AG09319 (cell line): ENCODE data around the gene COL6A2.

Experiments used
- DNase-seq: peaks from one replicate; pipeline ENCODE4 v3.0.0-alpha.2; 2010; ENCODE audit warnings: low read depth; ENCODE audit errors: extremely low read depth
- TF ChIP-seq, protein P1 (sequence below): IDR thresholded peaks from 2 replicates; pipeline ENCODE4 v1.5.1; 2011; ENCODE audit warnings: low read depth, mild to moderate bottlenecking, inconsistent platforms, low read length, moderate library complexity

COL6A2 gene

DNA sequence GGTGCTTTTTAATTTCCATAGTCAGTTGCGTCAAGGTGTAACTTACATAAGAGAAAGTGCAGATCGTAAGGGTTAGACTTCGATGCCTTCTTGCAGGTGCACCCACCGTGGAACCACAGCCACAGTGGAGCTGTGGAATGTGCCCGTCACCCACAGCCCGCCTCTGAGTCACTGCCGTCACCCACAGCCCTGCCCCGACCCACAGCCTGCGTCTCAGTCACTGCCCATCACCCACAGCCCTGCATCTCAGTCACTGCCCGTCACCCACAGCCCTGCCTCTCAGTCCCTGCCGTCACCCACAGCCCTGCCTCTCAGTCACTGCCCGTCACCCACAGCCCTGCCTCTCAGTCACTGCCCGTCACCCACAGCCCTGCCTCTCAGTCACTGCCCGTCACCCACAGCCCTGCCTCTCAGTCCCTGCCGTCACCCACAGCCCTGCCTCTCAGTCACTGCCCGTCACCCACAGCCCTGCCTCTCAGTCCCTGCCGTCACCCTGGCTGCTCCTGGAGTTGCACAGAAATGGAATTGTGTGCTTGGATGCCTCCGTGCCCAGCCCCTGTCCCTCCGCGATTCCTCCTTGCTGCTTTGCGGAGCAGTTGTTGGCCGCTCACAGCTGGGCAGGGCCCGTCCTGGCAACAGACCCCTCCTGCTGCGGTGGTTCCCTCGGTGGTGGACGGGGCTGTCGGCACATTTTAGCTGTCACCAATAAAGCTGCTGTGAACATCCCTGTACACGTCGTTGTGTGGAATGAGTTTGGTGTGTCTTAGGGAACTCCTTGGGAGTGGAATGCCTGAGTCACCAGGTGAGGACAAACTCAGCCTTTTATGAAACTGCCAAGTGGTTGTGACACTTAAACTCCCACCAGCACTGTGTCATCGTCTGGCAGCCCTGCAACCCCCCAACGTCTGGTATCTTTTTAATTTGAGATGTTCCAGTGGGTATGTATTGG lies 44.9 kb upstream of the COL6A2 start:
- no peak for DNase-seq

DNA sequence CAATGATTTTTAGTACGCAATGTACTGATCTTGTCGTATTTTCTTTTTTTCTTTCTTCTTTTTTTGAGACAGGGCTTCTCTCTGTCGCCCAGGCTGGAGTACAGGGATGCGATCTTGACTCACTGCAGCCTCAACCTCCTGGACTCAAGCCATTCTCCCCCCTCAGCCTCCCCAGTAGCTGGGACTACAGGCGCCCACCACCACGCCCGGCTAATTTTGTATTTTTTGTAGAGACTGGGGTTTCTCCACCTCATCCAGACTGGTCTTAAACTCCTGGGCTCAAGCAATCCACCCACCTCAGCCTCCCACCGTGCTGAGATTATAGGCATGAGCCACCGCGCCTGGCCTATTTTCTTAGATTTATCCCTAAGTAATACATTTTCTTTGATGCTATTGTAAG lies 43.9 kb upstream of the COL6A2 start:
- TF ChIP-seq, protein P1, sequence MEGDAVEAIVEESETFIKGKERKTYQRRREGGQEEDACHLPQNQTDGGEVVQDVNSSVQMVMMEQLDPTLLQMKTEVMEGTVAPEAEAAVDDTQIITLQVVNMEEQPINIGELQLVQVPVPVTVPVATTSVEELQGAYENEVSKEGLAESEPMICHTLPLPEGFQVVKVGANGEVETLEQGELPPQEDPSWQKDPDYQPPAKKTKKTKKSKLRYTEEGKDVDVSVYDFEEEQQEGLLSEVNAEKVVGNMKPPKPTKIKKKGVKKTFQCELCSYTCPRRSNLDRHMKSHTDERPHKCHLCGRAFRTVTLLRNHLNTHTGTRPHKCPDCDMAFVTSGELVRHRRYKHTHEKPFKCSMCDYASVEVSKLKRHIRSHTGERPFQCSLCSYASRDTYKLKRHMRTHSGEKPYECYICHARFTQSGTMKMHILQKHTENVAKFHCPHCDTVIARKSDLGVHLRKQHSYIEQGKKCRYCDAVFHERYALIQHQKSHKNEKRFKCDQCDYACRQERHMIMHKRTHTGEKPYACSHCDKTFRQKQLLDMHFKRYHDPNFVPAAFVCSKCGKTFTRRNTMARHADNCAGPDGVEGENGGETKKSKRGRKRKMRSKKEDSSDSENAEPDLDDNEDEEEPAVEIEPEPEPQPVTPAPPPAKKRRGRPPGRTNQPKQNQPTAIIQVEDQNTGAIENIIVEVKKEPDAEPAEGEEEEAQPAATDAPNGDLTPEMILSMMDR, result no peak
- no peak for DNase-seq

More for the DNA sequence above, 44.9 kb upstream of the COL6A2 start:
- TF ChIP-seq, protein P1, result no peak

DNA sequence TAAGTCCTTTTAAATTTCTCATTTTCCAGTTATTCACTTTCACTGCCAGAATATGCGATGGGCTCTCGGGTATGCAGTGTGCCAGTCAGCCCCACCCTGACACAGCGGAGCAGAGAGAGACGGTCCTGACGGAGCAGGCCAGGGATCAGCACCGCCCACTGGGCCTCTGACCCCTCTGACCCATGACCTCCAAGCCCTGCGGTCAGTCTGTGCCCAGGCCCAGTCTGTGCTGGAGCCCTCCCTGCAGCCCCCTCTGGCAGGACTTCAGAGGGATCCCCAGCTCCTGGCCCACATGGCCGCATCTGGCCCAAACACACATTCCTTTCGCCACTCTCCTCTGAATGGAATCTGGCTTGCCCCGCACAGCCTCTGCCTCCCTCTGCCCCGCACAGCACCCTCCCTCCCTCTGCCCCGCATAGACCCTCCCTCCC lies 43.4 kb upstream of the COL6A2 start:
- no peak for DNase-seq
- TF ChIP-seq, protein P1, result no peak

GRCh38 chr21:46055863-46056281 lies 42.0 kb upstream of the COL6A2 start:
- TF ChIP-seq, protein P1, result no peak
- no peak for DNase-seq

DNA sequence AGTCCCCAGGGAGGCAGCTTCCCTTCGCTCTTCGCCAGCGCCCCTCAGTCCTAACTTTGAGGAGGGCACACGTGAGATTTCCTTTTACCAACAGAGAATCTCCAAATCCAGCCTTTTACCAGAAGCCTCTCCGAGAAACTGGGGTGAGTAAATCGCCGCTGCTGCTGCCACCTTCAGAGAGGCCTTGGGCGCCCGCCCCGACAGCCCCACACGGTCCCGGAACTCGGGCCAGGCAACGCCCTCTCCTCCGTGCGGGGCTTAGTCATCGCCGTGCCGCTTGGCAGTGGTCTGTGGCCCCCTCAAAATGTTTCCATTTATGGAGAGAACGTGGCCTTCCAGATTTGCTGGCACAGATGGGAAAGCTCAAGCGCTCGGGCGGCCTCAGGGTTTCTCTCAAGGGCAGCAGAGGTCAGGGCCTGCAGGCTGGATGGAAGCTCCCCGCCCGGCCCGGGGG lies 41.4 kb upstream of the COL6A2 start:
- peak; percentile 83 for DNase-seq
- TF ChIP-seq, protein P1, result no peak

- TF ChIP-seq, protein P1, result no peak
- no peak for DNase-seq
Measured at GRCh38 chr21:46057111-46057709, 40.7 kb upstream of the COL6A2 start.

DNA sequence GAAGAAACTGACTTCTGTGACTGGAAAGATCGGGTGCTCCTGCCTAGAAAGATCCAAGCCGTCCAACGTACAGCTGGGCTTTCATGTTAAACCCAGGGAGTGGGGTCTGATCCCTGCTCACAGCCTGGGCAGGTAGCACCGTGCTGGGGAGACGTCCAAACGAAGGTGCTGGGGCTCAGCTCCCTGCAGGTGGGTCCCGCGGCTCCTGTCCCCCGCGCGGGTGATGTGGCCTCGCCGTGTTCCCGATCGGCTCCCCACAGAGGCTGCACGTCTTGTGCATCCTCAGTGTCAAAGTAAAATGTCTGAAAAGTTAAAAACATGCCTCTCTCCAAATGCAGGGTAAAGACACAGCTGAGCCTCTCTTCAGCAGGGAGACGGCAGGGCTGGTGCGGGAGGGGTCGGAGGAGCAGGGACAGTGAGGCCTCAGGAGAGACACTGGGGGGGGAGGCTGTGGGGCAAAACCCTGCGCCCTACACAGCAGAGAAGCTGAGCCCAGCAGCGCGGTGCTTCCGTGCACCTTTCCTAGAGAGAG lies 40.1 kb upstream of the COL6A2 start:
- TF ChIP-seq, protein P1, result no peak
- DNase-seq, result no peak
